Omental fat pad (tissue), 4 donors: Measurements from ENCODE around the gene TEX51. TPM values are rescaled to one million over a fixed set of nuclear protein-coding genes. Genes with fewer than 3 reads are reported as not detected.

Experiments used
- ATAC-seq: fragments of 150-250 bp; one replicate; pipeline ENCODE4 v1.9.1; 2016; ENCODE audit warnings: mild to moderate bottlenecking, moderate library complexity; ENCODE audit not compliant: low FRiP score
- DNase-seq: peaks from one replicate; pipeline ENCODE4 v3.0.0-alpha.2; 2019; ENCODE audit warnings: low spot score
- total RNA-seq, 4 donors: library from RNA; depleted of rRNA; stranded (reverse); fragments of >200 nt; gene quantifications; one replicate each; pipeline ENCODE4 v1.1.0, GENCODE V29; 2016
- TF ChIP-seq, protein P1 (sequence below), 3 donors: fragments of 450-650 bp; IDR thresholded peaks; one replicate each; pipeline ENCODE4 v1.5.1; 2016 to 2017; ENCODE audit warnings: antibody characterized with exemption in 3 of 3, mild to moderate bottlenecking in 3 of 3, moderate library complexity in 2 of 3

Gene TEX51
- total RNA-seq, 4 donors from 2014 or later = not detected

DNA sequence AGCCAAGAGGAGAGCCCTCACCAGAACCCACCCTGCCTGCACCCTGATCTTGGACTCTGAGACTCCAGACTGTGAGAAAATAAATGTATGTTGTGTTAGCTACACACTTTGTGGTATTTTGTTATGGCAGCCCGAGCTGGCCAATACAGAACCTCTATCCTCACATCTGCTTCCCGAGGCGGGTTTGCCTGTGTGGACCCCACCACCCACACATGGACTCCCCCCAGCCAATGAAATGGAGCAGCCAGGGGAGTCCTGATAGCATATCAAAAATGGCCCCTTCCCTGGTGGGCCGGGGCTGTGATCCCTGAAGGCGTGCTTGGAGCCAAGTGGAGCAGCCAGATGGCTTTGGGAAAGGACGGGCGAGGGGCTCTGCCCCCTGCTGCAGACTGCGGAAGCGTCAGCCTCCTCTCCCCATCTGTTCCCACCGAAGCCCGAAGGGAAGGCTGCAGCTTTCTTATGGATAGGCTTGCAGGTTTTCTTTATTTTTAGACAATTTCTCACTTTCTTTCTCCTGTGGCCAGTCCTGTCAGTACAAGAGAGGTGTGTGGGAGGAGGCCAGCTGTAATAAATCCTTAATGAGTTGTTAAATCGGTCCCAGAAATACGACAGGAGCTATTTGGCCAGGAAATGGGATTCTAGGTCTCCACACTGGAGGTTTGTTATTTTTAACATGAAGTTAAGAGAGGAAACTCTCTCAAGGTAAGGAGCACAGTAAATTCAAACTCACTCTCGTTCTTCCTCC lies 34.4 kb downstream of the TEX51 start:
- no peak for DNase-seq
- ATAC-seq = no peak
- TF ChIP-seq, protein P1, sequence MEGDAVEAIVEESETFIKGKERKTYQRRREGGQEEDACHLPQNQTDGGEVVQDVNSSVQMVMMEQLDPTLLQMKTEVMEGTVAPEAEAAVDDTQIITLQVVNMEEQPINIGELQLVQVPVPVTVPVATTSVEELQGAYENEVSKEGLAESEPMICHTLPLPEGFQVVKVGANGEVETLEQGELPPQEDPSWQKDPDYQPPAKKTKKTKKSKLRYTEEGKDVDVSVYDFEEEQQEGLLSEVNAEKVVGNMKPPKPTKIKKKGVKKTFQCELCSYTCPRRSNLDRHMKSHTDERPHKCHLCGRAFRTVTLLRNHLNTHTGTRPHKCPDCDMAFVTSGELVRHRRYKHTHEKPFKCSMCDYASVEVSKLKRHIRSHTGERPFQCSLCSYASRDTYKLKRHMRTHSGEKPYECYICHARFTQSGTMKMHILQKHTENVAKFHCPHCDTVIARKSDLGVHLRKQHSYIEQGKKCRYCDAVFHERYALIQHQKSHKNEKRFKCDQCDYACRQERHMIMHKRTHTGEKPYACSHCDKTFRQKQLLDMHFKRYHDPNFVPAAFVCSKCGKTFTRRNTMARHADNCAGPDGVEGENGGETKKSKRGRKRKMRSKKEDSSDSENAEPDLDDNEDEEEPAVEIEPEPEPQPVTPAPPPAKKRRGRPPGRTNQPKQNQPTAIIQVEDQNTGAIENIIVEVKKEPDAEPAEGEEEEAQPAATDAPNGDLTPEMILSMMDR (IDR thresholded peaks at IDR 0.05) = no peak

DNA sequence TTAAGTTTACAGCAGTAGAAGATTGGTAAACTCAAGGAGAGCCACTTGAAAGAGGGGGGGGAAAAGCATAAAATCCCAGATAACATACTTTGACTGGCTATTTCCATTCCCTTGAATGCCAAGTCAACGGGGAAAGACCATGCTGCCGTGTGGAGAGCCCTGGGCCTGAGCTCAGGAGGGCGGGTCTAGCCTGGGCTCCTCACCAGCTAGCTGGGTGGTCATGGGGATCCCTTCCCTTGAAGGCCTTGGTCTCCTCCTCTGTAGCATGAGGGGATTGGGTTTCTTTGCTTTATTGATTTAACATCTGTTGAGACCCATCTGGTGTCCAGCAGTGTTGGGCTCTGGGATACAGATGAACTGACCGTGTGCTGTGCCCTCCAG lies 35.0 kb downstream of the TEX51 start:
- TF ChIP-seq, protein P1 (IDR thresholded peaks at IDR 0.05) = no peak
- ATAC-seq (no peak), DNase-seq (no peak)

DNA sequence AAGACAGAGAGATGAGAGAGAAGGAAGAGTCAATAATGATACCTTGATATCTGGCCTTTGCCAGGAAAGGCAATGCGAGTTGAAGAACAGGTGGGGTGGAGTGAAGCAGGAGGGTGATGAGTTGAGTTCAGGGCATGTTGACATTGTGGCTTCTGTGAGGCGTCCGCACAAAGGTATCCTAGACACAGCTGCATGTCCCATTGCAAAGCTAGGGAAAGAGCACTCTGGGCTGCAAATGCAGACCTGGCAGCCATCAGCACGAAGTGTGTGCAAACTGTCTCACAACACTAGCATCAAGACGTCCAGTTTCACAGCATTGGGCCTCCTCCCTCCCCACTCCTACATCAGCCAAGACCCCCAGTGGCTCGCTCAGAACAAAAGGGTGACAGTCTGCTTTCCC lies 36.1 kb downstream of the TEX51 start:
- ATAC-seq = no peak
- TF ChIP-seq, protein P1 (IDR thresholded peaks at IDR 0.05) = no peak
- DNase-seq = no peak

DNA sequence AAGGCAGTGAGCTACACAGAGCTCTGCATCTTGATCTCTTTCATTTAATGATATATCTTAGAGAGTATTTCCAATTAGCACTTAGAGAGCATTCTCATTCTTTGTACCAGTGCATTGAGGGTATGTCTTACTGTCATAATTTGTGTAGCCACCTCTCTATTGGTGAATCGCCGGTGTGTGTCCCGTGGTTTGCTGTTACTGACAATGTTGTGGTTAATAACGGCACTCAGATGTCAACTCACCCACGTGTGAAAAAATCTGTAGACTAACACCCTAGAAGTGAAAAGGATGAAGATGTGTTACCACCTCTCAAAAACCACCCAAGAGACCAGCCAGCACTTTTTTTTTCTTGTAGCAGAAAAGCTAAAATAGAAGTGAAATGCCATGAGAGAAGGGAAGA lies 37.1 kb downstream of the TEX51 start:
- TF ChIP-seq, protein P1 (IDR thresholded peaks at IDR 0.05) = no peak
- no peak for ATAC-seq
- DNase-seq = no peak

DNA sequence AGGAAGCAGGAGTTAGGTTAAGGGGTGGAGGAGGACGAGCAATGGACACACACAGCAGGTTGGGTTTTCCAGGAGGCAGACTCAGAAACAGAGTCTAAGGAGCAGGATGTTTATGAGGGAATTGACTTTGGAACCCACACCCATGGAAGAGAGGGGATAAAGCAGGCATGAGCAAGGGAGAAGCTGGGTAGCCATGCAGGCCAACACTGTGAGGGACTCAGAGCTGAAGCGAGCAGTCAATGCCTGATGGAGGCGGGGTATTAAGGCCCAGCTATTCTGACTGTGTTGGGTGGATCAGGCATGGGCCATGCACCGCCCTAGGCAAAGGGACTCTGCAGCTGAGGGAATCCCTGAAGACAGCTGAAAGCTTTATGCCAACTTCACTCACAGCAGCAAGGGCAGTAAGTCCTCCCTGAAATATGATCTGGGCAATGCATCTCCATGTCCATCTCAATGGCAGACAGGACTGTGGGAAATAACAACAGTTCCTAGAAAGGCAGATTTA lies 37.6 kb downstream of the TEX51 start:
- TF ChIP-seq, protein P1 (IDR thresholded peaks at IDR 0.05) = no peak
- DNase-seq (no peak), ATAC-seq (no peak)

DNA sequence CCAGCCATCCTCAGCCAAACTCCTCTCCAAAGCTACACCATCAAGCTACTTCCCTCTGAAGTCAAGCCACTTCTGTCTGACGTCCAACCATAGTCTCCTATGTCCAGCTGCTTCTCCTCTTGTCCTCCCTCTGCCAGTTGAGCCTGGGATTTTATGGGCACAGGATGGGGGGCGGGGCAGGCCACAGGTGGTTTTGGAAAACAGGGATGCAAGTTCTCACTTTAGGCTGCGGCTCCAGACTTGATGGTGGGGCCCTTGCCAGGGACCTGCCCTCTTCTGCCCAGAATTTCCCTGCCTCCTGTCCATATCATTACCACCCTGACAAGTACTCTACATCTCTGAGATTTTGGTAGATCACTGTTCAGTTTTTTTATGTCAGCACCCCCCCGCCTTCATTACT lies 41.6 kb downstream of the TEX51 start:
- DNase-seq (no peak), ATAC-seq (no peak)
- TF ChIP-seq, protein P1 (IDR thresholded peaks at IDR 0.05) = no peak
